D721Med (cell line): Measurements from ENCODE around the gene MAP1S.

Experiments used
- DNase-seq: peaks from one replicate; pipeline ENCODE4 v3.0.0; 2011; ENCODE audit warnings: low spot score; ENCODE audit not compliant: insufficient read length
- FAIRE-seq: peaks from 2 replicates; lab custom pipeline; 2011; peaks lifted over from hg19 to GRCh38; lab: Jason Lieb, UNC
- TF ChIP-seq, protein P1 (sequence below): IDR thresholded peaks from 2 replicates; pipeline ENCODE4 v1.5.1; 2012; ENCODE audit warnings: mild to moderate bottlenecking, control low read depth; ENCODE audit not compliant: insufficient read depth; ENCODE audit errors: missing control alignments

The MAP1S gene

DNA sequence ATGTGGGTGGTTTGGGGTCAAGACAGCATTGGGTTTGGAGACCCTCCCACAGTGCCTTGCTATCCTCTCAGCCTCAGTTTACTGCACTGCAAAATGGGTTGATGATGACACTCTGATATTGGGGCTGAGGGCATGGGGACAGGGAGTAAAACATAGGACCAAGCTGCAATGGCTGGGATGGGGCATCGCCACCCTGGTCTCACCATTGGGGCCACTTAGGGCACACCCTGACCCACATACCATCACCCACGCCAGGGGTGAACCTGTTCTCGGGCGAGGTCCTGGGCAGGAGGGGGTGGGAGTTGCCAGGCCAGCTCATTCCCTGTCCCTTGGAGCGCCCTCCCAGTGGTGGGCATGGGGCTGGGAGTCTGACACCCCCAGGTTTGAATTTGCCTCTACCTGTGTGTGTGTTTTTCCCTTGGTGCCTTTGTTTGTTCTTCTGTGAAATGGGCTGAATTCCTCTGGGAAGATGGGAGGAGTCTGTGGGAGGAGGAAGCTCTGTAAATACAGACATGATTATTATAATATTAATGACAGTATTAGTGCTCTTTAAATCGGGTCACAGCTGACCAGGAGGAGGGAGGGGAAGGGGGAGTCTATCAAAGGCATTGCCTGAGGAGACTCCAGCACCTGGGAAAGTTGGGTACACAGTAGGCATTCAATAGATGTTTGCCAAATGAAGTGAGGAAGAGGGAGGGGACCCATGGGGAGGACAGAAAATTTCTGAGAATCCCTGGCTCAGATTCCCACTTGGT is 29.8 kb downstream of the MAP1S start:
- TF ChIP-seq, protein P1, sequence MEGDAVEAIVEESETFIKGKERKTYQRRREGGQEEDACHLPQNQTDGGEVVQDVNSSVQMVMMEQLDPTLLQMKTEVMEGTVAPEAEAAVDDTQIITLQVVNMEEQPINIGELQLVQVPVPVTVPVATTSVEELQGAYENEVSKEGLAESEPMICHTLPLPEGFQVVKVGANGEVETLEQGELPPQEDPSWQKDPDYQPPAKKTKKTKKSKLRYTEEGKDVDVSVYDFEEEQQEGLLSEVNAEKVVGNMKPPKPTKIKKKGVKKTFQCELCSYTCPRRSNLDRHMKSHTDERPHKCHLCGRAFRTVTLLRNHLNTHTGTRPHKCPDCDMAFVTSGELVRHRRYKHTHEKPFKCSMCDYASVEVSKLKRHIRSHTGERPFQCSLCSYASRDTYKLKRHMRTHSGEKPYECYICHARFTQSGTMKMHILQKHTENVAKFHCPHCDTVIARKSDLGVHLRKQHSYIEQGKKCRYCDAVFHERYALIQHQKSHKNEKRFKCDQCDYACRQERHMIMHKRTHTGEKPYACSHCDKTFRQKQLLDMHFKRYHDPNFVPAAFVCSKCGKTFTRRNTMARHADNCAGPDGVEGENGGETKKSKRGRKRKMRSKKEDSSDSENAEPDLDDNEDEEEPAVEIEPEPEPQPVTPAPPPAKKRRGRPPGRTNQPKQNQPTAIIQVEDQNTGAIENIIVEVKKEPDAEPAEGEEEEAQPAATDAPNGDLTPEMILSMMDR, result no peak
- FAIRE-seq (no peak), DNase-seq (no peak)

DNA sequence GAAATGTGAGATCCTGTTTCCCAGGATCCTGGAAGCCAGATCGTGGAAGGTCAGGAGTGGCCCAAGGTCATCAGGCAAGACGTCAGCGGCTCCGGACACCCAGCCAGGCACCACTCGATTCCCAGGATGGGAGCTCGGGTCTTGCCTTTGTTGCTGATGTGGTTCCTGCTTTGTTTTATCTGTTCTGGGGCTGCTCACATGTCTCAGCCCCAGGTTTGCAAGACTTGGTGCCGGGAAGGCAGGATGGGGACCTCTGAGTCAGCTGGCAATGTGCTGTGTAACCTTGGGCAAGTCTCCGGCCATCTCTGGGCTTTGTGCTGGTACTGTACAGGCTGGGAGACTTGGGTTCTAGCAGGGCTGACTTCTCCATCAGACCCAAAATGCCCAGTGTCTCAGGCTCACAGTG is 30.6 kb downstream of the MAP1S start:
- TF ChIP-seq, protein P1, result no peak
- no peak for FAIRE-seq
- DNase-seq, result no peak

DNA sequence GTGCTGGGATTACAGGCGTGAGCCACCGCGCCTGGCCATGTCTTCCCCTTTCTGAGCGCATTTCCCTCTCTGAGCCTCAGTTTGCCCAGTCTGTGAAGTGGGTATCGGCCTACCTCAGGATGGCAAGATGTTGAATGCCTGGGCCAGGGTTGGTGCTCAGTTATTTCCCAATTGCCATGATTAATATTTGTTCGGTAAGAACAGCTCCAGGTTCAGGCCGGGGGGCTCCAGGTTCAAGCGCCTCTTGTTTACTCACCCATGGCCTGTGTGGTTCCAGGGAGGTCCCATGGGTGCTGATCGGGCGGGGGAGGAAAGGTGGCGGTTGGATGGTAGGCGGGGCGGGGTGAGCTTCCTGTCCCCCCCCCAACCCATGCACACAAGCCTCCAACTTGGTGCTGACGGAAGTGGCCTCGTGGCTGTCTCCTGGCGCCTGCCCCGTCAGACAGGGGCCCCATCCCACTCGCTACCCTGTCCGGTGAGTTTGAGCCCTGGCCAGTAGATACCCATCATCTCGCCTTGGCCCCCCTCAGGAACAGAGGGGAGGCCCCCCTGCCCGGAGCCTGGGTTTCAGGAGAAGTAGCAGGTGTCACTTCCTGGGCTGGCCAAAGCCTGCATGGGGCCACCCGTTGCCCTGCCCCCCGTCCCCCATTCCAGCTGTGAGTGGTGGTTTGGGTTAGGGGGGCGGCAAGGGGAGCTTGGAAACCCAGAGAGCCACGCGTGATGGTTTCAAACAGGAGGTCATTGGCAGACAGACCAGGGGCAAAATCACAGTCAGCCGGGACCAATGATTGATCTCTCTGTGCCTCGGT is 32.0 kb downstream of the MAP1S start, which contains the start of gene FCHO1:
Gene FCHO1, plus strand, starts transcription at position 375 of the 809 bp plus-strand sequence. CDS start 3,688 bp downstream, outside the sequence.
- TF ChIP-seq, protein P1, result no peak
- FAIRE-seq (no peak), DNase-seq (no peak)

DNA sequence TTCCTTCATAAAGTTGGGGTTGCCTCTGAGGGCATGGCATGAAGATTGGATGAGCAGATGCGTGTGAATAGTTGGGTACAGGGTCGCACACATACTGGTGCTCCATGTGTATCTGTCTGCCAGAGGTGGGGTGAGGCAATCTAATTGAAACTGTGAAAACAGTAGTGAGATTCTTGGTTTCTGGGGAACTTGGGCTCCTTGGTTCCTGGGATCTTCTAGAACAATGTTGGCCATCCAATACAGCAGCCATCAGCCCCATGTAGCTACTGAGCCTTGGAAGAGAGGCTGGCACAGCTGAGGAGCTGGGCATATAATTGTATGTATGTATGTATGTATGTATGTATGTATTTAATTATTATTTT is 32.6 kb downstream of the MAP1S start:
- FAIRE-seq (no peak), DNase-seq (no peak)
- TF ChIP-seq, protein P1, result no peak

DNA sequence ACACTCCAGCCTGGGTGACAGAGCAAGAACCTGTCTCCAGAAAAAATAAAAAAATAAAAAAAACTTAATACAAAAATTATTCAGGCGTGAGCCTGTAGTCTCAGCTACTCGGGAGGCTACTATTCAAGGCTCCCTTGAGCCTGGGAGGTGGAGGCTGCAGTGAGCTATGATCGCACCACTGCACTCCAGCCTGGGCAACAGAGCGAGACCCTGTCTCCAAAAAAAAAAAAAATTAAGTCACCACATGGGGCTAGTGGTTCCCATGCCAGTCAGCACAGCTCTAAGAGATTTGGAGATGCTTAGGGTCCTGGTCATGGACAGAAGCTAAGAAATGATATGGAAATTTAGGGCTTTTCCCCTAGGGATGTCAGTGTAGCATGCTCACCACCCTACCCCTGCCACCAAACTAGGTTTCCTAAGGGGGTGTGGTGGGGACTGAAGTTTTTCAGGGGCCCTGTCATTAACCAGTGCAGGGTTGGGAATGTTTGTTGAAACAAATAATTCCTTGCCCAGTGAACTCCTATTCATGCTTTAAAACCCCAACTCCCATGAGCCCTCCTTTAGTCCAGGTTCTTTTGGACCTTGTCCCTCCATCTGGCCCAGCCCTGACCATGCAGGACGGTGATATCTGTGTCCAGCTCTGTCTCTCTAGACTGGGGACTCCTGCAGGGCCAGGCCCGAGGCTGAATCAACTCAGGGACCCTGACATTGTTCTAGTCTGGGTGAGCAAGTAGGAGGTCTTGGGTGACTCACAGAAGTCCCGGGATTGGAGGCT is 33.8 kb downstream of the MAP1S start:
- FAIRE-seq (no peak), DNase-seq (no peak)
- TF ChIP-seq, protein P1, result no peak

DNA sequence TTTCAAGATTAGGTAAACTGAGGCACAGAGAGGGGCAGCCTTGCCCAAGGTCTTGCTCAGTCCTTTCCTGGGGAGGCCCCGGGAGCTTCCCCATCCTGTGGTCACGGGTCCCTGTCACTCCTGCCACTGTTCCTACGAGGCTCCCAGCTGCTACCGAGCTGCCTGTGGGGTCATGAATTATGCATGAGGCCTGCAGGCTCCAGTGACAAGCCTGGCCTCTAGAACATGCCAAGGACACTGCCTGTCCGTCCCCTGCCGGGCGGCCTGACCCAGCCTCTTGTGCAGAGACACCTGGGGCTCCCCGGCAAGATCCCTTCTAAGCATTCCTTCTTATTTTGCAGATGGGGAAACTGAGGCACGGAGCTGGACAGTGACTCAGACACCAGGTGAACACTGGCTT is 34.7 kb downstream of the MAP1S start:
- DNase-seq, result no peak
- TF ChIP-seq, protein P1, result no peak
- no peak for FAIRE-seq
